HepG2 (cell line): ENCODE results near the gene NEDD8. TPM values are rescaled to one million over a fixed set of nuclear protein-coding genes. Genes with fewer than 3 reads are reported as not detected.

Experiments
- ATAC-seq: fragments of 200-7000 bp; cut with Tn5 transposase; 3 replicates; pipeline ENCODE4 v1.9.1; 2020; ENCODE audit warnings: mild to moderate bottlenecking, moderate library complexity
- BruUV-seq: library from RNA; stranded (reverse); fragments of 400-500 nt; replicated peaks from 2 replicates; lab custom pipeline; 2021; lab: Mats Ljungman, UMichigan
- CTCF ChIA-PET: fragments of 300-600 bp; formaldehyde crosslinking; extraction: SDS; loops from one replicate; lab custom pipeline; 2021; ENCODE audit warnings: low total read pairs, inconsistent platforms, low intra/inter-chr PET ratio; lab: Yijun Ruan, JAX
- POLR2A ChIA-PET: fragments of 350-600 bp; sonication (Branson Sonifier 250); formaldehyde crosslinking; loops from one replicate; lab custom pipeline; 2020; ENCODE audit warnings: antibody characterized with exemption, inconsistent platforms; lab: Yijun Ruan, JAX
- DNase-seq: peaks from one replicate; pipeline ENCODE4 v3.0.0-alpha.2; 2015; ENCODE audit warnings: low spot score
- FAIRE-seq: peaks from 3 replicates; lab custom pipeline; 2011; peaks lifted over from hg19 to GRCh38; lab: Jason Lieb, UNC
- H2AFZ ChIP-seq: one replicate; pipeline ENCODE4 v1.6.1; 2011; ENCODE audit warnings: low read length, inconsistent platforms
- H3K27ac ChIP-seq: fragments of 300-600 bp; 3 replicates; pipeline ENCODE4 v1.8.0; 2011; ENCODE audit warnings: mixed run types, mild to moderate bottlenecking, mixed read lengths, low read length, inconsistent platforms; ENCODE audit not compliant: insufficient read depth; ENCODE audit errors: extremely low read length
- H3K27me3 ChIP-seq, 2 experiments: fragments of 200-600 bp in 1 of 2; 2 replicates in 1 of 2; 3 replicates in 1 of 2; pipeline versions ENCODE4 v1.6.0 to v1.8.0; 2011; ENCODE audit warnings: low read length in 2 of 2, mild to moderate bottlenecking in 2 of 2, moderate library complexity in 2 of 2, inconsistent platforms in 1 of 2; ENCODE audit not compliant: insufficient read depth in 2 of 2, control insufficient read depth in 1 of 2
- H3K36me3 ChIP-seq, 2 experiments: fragments of 200-600 bp in 1 of 2; replicated peaks in 1 of 2; 2 replicates in 1 of 2; 3 replicates in 1 of 2; pipeline versions ENCODE4 v1.5.1 to v1.8.0; 2011; ENCODE audit warnings: low read length in 2 of 2, inconsistent platforms in 1 of 2; ENCODE audit not compliant: insufficient read depth in 2 of 2, control insufficient read depth in 1 of 2
- H3K4me1 ChIP-seq: 2 replicates; pipeline ENCODE4 v1.5.1; 2012; ENCODE audit warnings: low read length, inconsistent platforms; ENCODE audit not compliant: insufficient read depth
- H3K4me2 ChIP-seq: 2 replicates; pipeline ENCODE4 v1.6.0; 2011; ENCODE audit warnings: low read depth, low read length, inconsistent platforms
- H3K4me3 ChIP-seq, 3 experiments: fragments of 200-600 bp in 1 of 3; sonication (generic), shearing (Covaris generic) in 1 of 3; replicated peaks in 1 of 3; 2 replicates each; pipeline ENCODE4 v1.5.1; 2011 to 2016; ENCODE audit warnings: low read length in 3 of 3, inconsistent platforms in 2 of 3, low read depth in 2 of 3, mild to moderate bottlenecking in 2 of 3, control low read depth in 1 of 3, mixed read lengths in 1 of 3; ENCODE audit not compliant: insufficient read depth in 1 of 3
- H3K79me2 ChIP-seq: one replicate; pipeline ENCODE4 v1.6.1; 2011; ENCODE audit warnings: low read length, inconsistent platforms; ENCODE audit not compliant: insufficient read depth
- H3K9ac ChIP-seq: 2 replicates; pipeline ENCODE4 v1.6.0; 2011; ENCODE audit warnings: mild to moderate bottlenecking, low read depth, low read length, inconsistent platforms; ENCODE audit not compliant: insufficient read depth
- H3K9me3 ChIP-seq: 2 replicates; pipeline ENCODE4 v1.5.1; 2012; ENCODE audit warnings: mild to moderate bottlenecking, low read length
- H4K20me1 ChIP-seq: 2 replicates; pipeline ENCODE4 v1.6.0; 2011; ENCODE audit warnings: inconsistent platforms, mild to moderate bottlenecking, low read length, moderate library complexity; ENCODE audit not compliant: insufficient read depth
- AGO2 ChIP-seq: fragments of 200-400 bp; formaldehyde crosslinking; optimal IDR thresholded peaks from 2 replicates; pipeline ENCODE3; 2017; ENCODE audit warnings: mild to moderate bottlenecking, low read depth, low read length, moderate library complexity
- BORCS8-MEF2B ChIP-seq: sonication (generic); formaldehyde crosslinking; IDR thresholded peaks from 2 replicates; pipeline ENCODE4 v1.8.0; 2022; ENCODE audit warnings: mild to moderate bottlenecking, missing genetic modification reagents
- KDM4B ChIP-seq: sonication (generic); formaldehyde crosslinking; IDR thresholded peaks from 2 replicates; pipeline ENCODE4 v1.4.0; 2020; ENCODE audit warnings: missing genetic modification reagents
- MTERF4 ChIP-seq: sonication (generic); formaldehyde crosslinking; IDR thresholded peaks from 2 replicates; pipeline ENCODE4 v1.8.0; 2023; ENCODE audit warnings: mild to moderate bottlenecking, missing genetic modification reagents
- NRL ChIP-seq: sonication (generic); formaldehyde crosslinking; IDR thresholded peaks from 2 replicates; pipeline ENCODE4 v1.5.0; 2020; ENCODE audit warnings: missing genetic modification reagents, mild to moderate bottlenecking, moderate library complexity, borderline replicate concordance
- TCF12 ChIP-seq, 2 experiments: fragments of 450-650 bp in 1 of 2; sonication (generic) in 1 of 2; formaldehyde crosslinking in 1 of 2; IDR thresholded peaks; 2 replicates each; pipeline versions ENCODE4 v1.6.1 to v1.8.0; 2017 to 2022; ENCODE audit warnings: antibody characterized with exemption in 1 of 2, mild to moderate bottlenecking in 1 of 2, missing genetic modification reagents in 1 of 2, moderate library complexity in 1 of 2
- ZNF441 ChIP-seq: sonication (generic); formaldehyde crosslinking; IDR thresholded peaks from 2 replicates; pipeline ENCODE4 v1.7.0; 2021; ENCODE audit warnings: missing genetic modification reagents, borderline replicate concordance
- ZNF512B ChIP-seq: sonication (generic); formaldehyde crosslinking; IDR thresholded peaks from 2 replicates; pipeline ENCODE4 v1.5.1; 2020; ENCODE audit warnings: missing genetic modification reagents, mild to moderate bottlenecking, borderline replicate concordance
- ZSCAN30 ChIP-seq: sonication (generic); formaldehyde crosslinking; IDR thresholded peaks from 2 replicates; pipeline ENCODE4 v1.5.0; 2020; ENCODE audit warnings: mild to moderate bottlenecking, missing genetic modification reagents
- WGBS: methylation state at CpG from one replicate; pipeline ENCODE4 v1.1.6; 2017; ENCODE audit warnings: low lambda C conversion rate; 5-methylcytosine and 5-hydroxymethylcytosine counted together
- in situ Hi-C: cut with HindIII; loops from 2 replicates; pipeline ENCODE4 v1.10.0; 2017; ENCODE audit warnings: low pct_unique_long_range_greater_than_20kb; ENCODE audit not compliant: extremely low pct_ligation_motif_present
- intact Hi-C: fragments of 100-400 bp; cut with micrococcal nuclease; formaldehyde crosslinking; loops from one replicate; pipeline ENCODE4 v1.10.0; 2022; ENCODE audit not compliant: unreplicated experiment
- polyA plus RNA-seq, 8 experiments: library from polyadenylated mRNA; depleted of rRNA in 3 of 8; stranded (reverse) in 7 of 8; unstranded in 1 of 8; fragments of >200 nt; fragmentation: Illumina TruSeq in 4 of 8; extraction: Trizol in 4 of 8; gene quantifications; 2 replicates each; pipeline versions ENCODE4 v1.2.1 to v1.2.3, GENCODE V29; 2011 to 2016; ENCODE audit warnings: low read depth in 4 of 8, missing spikeins in 1 of 8, mixed read lengths in 1 of 8; ENCODE audit not compliant: insufficient read depth in 1 of 8
- total RNA-seq, 5 experiments: library from RNA; depleted of rRNA; stranded (reverse); fragments of >200 nt; fragmentation: Illumina TruSeq; extraction: Trizol; gene quantifications; 2 replicates each; pipeline ENCODE4 v1.2.3, GENCODE V29; 2016; ENCODE audit warnings: low read depth in 1 of 5
- TF ChIP-seq, protein P1 (sequence below): fragments of 450-650 bp; IDR thresholded peaks from 2 replicates; pipeline ENCODE4 v1.6.1; 2016
- TF ChIP-seq, protein P2 (sequence below): sonication (generic); formaldehyde crosslinking; IDR thresholded peaks from 2 replicates; pipeline ENCODE4 v1.4.0; 2020; ENCODE audit warnings: missing genetic modification reagents

The NEDD8 gene
- total and polyA plus RNA-seq, 2 of the 13 experiments (the other 11 are each of a cell fraction or from before 2014, with no cell fraction given), result 535 to 713 TPM

GRCh38 chr14:24261969-24262327 lies 29.8 kb upstream of the NEDD8 start:
- H2AFZ ChIP-seq, result no peak overlapping the region
- in situ Hi-C loops, result no loop called here
- H3K27ac ChIP-seq, result no peak overlapping the region
- no peaks in the 10 kb centered on the region for H3K79me2 ChIP-seq
- no peaks in the 10 kb centered on the region for H3K27me3 ChIP-seq
- no peak overlapping the region for H3K9ac ChIP-seq
- no peak overlapping the region for H3K4me2 ChIP-seq
- H3K4me1 ChIP-seq, result peaks cover 16% of the 10 kb centered on the region
- no peak for DNase-seq
- no peak for FAIRE-seq
- H3K4me3 ChIP-seq, result no peak overlapping the region
- H3K36me3 ChIP-seq, result peaks cover 9 to 19% of the 10 kb centered on the region in 2 experiments; a peak in 4 of 5 replicates
- BruUV-seq, result no TSS peak
- intact Hi-C loops, result no loop called here
- H4K20me1 ChIP-seq, result no peaks in the 10 kb centered on the region
- TF ChIP-seq, protein P1, sequence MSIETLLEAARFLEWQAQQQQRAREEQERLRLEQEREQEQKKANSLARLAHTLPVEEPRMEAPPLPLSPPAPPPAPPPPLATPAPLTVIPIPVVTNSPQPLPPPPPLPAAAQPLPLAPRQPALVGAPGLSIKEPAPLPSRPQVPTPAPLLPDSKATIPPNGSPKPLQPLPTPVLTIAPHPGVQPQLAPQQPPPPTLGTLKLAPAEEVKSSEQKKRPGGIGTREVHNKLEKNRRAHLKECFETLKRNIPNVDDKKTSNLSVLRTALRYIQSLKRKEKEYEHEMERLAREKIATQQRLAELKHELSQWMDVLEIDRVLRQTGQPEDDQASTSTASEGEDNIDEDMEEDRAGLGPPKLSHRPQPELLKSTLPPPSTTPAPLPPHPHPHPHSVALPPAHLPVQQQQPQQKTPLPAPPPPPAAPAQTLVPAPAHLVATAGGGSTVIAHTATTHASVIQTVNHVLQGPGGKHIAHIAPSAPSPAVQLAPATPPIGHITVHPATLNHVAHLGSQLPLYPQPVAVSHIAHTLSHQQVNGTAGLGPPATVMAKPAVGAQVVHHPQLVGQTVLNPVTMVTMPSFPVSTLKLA, result no peak
- TF ChIP-seq NRL (CRISPR knock-in tag), result 0 out of 2 replicates have a peak, but pooled peaks have one; percentile 2
- no peak for TF ChIP-seq ZSCAN30 (CRISPR knock-in tag)
- TF ChIP-seq MTERF4 (CRISPR knock-in tag), result no peak
- no peak for TF ChIP-seq ZNF441 (CRISPR knock-in tag)
- TF ChIP-seq AGO2, result peak; percentile 22
- TF ChIP-seq KDM4B (CRISPR knock-in tag), result no peak
- TF ChIP-seq BORCS8-MEF2B (CRISPR knock-in tag), result no peak
- TF ChIP-seq ZNF512B, result no peak
- no peak for TF ChIP-seq TCF12 (IDR thresholded peaks at IDR 0.05)
- TF ChIP-seq TCF12 (CRISPR knock-in tag; IDR thresholded peaks at IDR 0.05), result no peak
- TF ChIP-seq, protein P2, sequence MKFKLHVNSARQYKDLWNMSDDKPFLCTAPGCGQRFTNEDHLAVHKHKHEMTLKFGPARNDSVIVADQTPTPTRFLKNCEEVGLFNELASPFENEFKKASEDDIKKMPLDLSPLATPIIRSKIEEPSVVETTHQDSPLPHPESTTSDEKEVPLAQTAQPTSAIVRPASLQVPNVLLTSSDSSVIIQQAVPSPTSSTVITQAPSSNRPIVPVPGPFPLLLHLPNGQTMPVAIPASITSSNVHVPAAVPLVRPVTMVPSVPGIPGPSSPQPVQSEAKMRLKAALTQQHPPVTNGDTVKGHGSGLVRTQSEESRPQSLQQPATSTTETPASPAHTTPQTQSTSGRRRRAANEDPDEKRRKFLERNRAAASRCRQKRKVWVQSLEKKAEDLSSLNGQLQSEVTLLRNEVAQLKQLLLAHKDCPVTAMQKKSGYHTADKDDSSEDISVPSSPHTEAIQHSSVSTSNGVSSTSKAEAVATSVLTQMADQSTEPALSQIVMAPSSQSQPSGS, result no peak
- no peak for ATAC-seq
- 89% methylated on average over 19 of the region's 19 CpGs for WGBS
- CTCF ChIA-PET, result no interaction called here
- no peaks in the 10 kb centered on the region for H3K9me3 ChIP-seq
- POLR2A ChIA-PET, result interaction anchor here (0.8 to 16.5 kb wide), 5 partner anchors 8 to 170 kb away, joined by 3 to 435 read pairs (median 8); partner anchors contain the start of genes DHRS1, NOP9, RABGGTA and TINF2
